ENCODE data around the gene ASIC1. TPM values are rescaled to one million over a fixed set of nuclear protein-coding genes. Genes with fewer than 3 reads are reported as not detected.

Gene ASIC1
- total and polyA plus RNA-seq, 2 of the 13 experiments (the other 11 are each of a cell fraction or from before 2014, with no cell fraction given): 0.44 to 1.5 TPM

- TF ChIP-seq, protein P1, sequence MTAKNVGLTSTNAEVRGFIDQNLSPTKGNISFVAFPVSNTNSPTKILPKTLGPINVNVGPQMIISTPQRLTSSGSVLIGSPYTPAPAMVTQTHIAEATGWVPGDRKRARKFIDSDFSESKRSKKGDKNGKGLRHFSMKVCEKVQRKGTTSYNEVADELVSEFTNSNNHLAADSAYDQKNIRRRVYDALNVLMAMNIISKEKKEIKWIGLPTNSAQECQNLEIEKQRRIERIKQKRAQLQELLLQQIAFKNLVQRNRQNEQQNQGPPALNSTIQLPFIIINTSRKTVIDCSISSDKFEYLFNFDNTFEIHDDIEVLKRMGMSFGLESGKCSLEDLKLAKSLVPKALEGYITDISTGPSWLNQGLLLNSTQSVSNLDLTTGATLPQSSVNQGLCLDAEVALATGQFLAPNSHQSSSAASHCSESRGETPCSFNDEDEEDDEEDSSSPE (CRISPR knock-in tag; IDR thresholded peaks at IDR 0.05): 0 out of 2 replicates have a peak, but pooled peaks have one; percentile 31
- TF ChIP-seq ATF5 (CRISPR knock-in tag; IDR thresholded peaks at IDR 0.05; ENCODE audit: low read depth) (no peak), TBL1XR1 (IDR thresholded peaks at IDR 0.05; ENCODE audit: borderline replicate concordance, low read length, partially characterized antibody) (no peak), TOE1 (CRISPR knock-in tag; IDR thresholded peaks at IDR 0.05) (no peak), MAX (IDR thresholded peaks at IDR 0.05) (peak; percentile 71; the same call in 1 of the 2 replicates), ZBTB2 (CRISPR knock-in tag; IDR thresholded peaks at IDR 0.05; ENCODE audit: low read depth) (no peak), MXI1 (IDR thresholded peaks at IDR 0.05; ENCODE audit: borderline replicate concordance, low read depth, low read length) (0 out of 3 replicates have a peak, but pooled peaks have one; percentile 36), IKZF1 (IDR thresholded peaks at IDR 0.05) (no peak), ARNTL (CRISPR knock-in tag; IDR thresholded peaks at IDR 0.05) (no peak), RFXAP (CRISPR knock-in tag; IDR thresholded peaks at IDR 0.05; ENCODE audit: borderline replicate concordance) (no peak), STAG1 (CRISPR knock-in tag; IDR thresholded peaks at IDR 0.05) (peak; percentile 88), ZNF124 (CRISPR knock-in tag; IDR thresholded peaks at IDR 0.05) (no peak), RAD21 (CRISPR knock-in tag; IDR thresholded peaks at IDR 0.05) (peak; percentile 86), POLR2AphosphoS5 (IDR thresholded peaks at IDR 0.05; ENCODE audit: low read depth, low read length) (no peak), TOPORS (CRISPR knock-in tag; IDR thresholded peaks at IDR 0.05) (no peak), ZNF891 (CRISPR knock-in tag; IDR thresholded peaks at IDR 0.05) (0 out of 2 replicates have a peak, but pooled peaks have one; percentile 21), ZBTB46 (CRISPR knock-in tag; IDR thresholded peaks at IDR 0.05; ENCODE audit: borderline replicate concordance) (no peak), SP140L (CRISPR knock-in tag; IDR thresholded peaks at IDR 0.05; ENCODE audit: borderline replicate concordance) (no peak), ZFP37 (CRISPR knock-in tag; IDR thresholded peaks at IDR 0.05; ENCODE audit: borderline replicate concordance) (no peak), CREB1 (IDR thresholded peaks at IDR 0.05) (no peak), CREB1 (CRISPR knock-in tag; IDR thresholded peaks at IDR 0.05) (no peak), MAF1 (CRISPR knock-in tag; IDR thresholded peaks at IDR 0.05; ENCODE audit: borderline replicate concordance) (no peak)
- TF ChIP-seq, protein P2, sequence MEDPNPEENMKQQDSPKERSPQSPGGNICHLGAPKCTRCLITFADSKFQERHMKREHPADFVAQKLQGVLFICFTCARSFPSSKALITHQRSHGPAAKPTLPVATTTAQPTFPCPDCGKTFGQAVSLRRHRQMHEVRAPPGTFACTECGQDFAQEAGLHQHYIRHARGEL (CRISPR knock-in tag; IDR thresholded peaks at IDR 0.05): no peak
Measured at GRCh38 chr12:50055831-50056638, 1.4 kb upstream of the ASIC1 start (continued).

All from HepG2 (cell line).